GM21825 (cell line): ENCODE measurements around the gene TP53TG3B.
"Not testable (repeated sequence)": the region's sequence is repeated elsewhere in the genome, so short reads cannot be mapped to it uniquely, and the experiment has no call there.

Source experiments
- ATAC-seq: cut with Tn5 transposase; IDR thresholded peaks from one replicate; pipeline ENCODE4 v1.9.1; 2021; ENCODE audit warnings: mild to moderate bottlenecking, moderate library complexity; ENCODE audit not compliant: unreplicated experiment

TP53TG3B gene, protein sequence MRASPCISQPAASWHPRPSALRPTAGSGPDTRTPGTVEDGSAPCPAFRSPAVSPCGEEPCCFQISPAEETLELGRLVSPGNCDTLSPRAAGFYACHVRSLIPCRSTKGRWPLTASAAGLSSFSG

DNA sequence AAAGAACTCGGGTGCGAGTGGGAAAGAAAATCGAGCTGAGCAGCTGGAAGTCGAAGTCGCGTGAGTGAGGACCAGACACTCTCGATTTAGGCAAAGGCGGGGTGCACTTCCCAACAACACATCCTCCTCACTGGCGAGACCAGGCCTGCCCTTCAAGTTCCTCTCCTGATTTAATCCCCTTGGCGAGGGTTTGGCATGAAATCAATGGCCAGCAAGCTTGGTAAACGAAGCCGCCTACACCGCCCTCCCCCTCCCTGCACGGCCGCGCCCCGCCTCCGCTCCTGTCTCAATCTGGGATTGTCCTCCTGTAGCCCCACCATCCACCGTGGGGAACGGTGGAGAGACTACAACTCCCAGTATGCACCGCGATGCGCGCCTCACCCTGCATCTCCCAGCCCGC, at the start of gene TP53TG3B:
Gene TP53TG3B (plus strand): TSS at position 301 of the 400 bp plus-strand sequence. CDS start 68 bp downstream, at position 369.
- ATAC-seq = not testable (repeated sequence)

DNA sequence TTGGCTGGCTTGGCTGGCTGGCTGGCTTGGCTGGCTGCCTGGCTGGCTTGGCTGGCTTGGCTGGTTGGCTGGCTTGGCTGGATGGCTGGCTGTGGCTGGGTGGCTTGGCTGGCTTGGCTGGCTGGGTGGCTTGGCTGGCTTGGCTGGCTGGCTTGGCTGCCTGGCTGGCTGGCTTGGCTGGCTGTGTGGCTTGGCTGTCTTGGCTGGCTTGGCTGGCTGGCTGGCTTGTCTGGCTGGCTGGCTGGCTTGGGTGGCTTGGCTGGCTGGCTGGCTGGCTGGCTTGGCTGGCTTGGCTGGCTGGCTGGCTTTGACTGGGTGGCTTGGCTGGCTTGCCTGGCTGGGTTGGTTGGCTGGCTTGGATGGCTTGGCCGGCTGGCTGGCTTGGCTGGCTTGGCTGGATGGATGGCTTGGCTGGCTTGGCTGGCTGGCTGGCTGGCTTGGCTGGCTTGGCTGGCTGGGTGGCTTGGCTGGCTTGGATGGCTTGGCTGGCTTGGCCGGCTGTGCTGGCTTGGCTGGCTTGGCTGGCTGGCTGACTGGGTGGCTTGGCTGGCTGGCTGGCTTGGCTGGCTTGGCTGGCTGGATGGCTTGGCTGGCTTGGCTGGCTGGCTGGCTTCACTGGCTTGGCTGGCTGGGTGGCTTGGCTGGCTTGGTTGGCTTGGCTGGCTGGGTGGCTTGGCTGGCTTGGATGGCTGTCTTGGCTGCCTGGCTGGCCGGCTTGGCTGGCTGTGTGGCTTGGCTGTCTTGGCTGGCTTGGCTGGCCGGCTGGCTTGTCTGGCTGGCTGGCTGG, 24.2 kb upstream of the TP53TG3B start:
- not testable (repeated sequence) for ATAC-seq

DNA sequence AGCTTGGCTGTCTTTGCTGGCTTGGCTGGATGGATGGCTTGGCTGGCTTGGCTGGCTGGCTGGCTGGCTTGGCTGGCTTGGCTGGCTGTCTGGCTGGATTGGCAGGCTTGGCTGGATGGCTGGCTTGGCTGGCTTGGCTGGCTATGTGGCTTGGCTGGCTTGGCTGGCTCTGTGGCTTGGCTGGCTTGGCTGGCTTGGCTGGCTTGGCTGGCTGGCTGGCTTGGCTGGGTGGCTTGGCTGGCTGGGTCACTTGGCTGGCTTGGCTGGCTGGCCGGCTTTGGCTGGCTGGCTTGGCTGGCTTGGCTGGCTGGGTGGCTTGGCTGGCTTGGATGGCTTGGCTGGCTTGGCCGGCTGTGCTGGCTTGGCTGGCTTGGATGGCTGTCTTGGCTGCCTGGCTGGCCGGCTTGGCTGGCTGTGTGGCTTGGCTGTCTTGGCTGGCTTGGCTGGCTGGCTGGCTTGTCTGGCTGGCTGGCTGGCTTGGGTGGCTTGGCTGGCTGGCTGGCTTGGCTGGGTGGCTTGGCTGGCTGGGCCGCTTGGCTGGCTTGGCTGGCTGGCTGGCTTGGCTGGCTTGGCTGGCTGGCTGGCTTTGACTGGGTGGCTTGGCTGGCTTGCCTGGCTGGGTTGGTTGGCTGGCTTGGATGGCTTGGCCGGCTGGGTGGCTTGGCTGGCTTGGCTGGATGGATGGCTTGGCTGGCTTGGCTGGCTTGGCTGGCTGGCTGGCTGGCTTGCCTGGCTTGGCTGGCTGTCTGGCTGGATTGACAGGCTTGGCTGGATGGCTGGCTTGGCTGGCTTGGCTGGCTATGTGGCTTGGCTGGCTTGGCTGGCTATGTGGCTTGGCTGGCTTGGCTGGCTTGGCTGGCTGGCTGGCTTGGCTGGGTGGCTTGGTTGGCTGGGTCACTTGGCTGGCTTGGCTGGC, 22.8 kb upstream of the TP53TG3B start:
- not testable (repeated sequence) for ATAC-seq

DNA sequence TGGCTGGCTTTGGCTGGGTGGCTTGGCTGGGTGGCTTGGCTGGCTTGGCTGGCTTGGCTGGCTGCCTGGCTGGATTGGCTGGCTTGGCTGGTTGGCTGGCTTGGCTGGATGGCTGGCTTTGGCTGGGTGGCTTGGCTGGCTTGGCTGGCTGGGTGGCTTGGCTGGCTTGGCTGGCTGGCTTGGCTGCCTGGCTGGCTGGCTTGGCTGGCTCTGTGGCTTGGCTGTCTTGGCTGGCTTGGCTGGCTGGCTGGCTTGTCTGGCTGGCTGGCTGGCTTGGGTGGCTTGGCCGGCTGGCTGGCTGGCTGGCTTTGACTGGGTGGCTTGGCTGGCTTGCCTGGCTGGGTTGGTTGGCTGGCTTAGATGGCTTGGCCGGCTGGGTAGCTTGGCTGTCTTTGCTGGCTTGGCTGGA, 22.1 kb upstream of the TP53TG3B start:
- not testable (repeated sequence) for ATAC-seq

DNA sequence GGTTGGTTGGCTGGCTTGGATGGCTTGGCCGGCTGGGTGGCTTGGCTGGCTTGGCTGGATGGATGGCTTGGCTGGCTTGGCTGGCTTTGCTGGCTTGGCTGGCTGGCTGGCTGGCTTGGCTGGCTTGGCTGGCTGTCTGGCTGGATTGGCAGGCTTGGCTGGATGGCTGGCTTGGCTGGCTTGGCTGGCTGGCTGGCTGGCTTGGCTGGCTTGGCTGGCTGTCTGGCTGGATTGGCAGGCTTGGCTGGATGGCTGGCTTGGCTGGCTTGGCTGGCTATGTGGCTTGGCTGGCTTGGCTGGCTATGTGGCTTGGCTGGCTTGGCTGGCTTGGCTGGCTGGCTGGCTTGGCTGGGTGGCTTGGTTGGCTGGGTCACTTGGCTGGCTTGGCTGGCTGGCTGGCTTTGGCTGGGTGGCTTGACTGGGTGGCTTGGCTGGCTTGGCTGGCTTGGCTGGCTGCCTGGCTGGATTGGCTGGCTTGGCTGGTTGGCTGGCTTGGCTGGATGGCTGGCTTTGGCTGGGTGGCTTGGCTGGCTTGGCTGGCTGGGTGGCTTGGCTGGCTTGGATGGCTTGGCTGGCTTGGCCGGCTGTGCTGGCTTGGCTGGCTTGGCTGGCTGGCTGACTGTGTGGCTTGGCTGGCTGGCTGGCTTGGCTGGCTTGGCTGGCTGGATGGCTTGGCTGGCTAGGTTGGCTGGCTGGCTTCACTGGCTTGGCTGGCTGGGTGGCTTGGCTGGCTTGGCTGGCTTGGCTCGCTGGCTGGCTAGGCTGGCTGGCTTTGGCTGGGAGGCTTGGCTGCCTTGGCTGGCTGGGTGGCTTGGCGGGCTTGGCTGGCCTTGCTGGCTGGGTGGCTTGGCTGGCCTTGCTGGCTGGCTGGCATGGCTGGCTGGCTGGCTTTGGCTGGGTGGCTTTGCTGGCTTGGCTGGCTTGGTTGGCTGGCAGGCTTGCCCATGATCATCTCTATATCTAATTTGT, 21.3 kb upstream of the TP53TG3B start:
- not testable (repeated sequence) for ATAC-seq
